ENCODE results near the gene AATF.

DNA sequence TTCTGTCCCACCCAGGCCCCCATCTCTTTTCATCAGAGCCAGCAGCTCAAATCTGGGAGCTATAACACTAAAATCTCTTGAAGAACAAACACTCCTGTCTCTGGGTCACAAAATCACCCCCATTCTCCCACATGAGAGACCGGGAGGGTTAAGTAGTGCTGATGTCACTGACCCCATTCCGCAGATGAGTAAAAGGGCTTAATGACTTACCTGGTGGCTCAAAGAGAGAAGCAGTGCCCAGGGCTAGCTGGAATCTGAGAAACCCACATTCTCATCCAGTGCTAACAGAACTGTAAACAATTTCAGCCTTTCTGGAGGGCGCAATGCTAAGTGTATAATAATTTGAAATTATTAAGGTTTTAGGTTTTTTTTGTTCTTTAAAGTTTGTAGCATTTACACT, 37.8 kb upstream of the AATF start:
- no peak for TF ChIP-seq POLR2A (IDR thresholded peaks at IDR 0.05)
- TF ChIP-seq CTCF (IDR thresholded peaks at IDR 0.05): no peak

Measured in adrenal gland (tissue), 5 donors.